ENCODE measurements around the gene LCK. TPM values are rescaled to one million over a fixed set of nuclear protein-coding genes. Genes with fewer than 3 reads are reported as not detected.
A peak's percentile ranks its signal among the peaks of the same experiment; 100 is the strongest.
"Not testable (repeated sequence)": the region's sequence is repeated elsewhere in the genome, so short reads cannot be mapped to it uniquely, and the experiment has no call there.

LCK gene
- total RNA-seq, 3 donors from 2014 or later (not counting 1 experiment from before 2014, with no cell fraction given) = 180 to 227 (median 215) TPM

DNA sequence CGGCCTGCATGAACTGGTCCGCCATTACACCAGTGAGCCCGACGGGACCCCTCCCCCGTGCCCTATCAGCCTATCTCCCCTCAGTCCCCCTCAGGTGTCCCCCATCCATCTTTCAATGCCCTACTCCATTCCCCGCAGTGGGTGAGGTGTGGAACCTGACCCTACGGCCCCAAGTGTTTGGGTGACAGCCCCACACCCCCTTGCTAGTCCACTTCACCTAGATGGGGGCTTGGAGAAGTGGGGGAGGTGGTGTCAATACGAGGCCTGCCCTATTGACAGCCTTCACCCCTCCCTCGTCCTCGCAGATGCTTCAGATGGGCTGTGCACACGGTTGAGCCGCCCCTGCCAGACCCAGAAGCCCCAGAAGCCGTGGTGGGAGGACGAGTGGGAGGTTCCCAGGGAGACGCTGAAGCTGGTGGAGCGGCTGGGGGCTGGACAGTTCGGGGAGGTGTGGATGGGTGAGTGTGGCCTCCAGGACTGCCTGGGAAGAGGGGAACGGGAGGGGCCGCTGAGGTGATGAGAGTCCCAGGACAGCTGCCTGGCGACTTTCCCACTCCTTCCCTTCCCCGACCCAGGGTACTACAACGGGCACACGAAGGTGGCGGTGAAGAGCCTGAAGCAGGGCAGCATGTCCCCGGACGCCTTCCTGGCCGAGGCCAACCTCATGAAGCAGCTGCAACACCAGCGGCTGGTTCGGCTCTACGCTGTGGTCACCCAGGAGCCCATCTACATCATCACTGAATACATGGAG lies 25.1 kb downstream of the LCK start:
- H3K4me3 Mint-ChIP-seq = no peak overlapping the region
- intact Hi-C loops (cut with micrococcal nuclease) = no loop called here
- ATAC-seq (no peak), DNase-seq (no peak)
- peaks cover 38 to 39% of the 10 kb centered on the region in 2 donors for H3K4me1 Mint-ChIP-seq
- TF ChIP-seq, protein P1, sequence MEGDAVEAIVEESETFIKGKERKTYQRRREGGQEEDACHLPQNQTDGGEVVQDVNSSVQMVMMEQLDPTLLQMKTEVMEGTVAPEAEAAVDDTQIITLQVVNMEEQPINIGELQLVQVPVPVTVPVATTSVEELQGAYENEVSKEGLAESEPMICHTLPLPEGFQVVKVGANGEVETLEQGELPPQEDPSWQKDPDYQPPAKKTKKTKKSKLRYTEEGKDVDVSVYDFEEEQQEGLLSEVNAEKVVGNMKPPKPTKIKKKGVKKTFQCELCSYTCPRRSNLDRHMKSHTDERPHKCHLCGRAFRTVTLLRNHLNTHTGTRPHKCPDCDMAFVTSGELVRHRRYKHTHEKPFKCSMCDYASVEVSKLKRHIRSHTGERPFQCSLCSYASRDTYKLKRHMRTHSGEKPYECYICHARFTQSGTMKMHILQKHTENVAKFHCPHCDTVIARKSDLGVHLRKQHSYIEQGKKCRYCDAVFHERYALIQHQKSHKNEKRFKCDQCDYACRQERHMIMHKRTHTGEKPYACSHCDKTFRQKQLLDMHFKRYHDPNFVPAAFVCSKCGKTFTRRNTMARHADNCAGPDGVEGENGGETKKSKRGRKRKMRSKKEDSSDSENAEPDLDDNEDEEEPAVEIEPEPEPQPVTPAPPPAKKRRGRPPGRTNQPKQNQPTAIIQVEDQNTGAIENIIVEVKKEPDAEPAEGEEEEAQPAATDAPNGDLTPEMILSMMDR (IDR thresholded peaks at IDR 0.05) = no peak
- Histone ChIP-seq H3K4me3 (ENCODE audit: low read length) (no peak overlapping the region), H3K27me3 (ENCODE audit: control insufficient read depth, insufficient read depth, low read length) (no peaks in the 10 kb centered on the region), H3K36me3 (ENCODE audit: control insufficient read depth, insufficient read depth, low read length) (peaks cover 66% of the 10 kb centered on the region), H3K27ac (ENCODE audit: low read length) (no peak overlapping the region), H3K4me1 (ENCODE audit: control insufficient read depth, insufficient read depth, low read length) (peaks cover 42% of the 10 kb centered on the region), H3K9me3 (ENCODE audit: control insufficient read depth, insufficient read depth, low read length) (no peaks in the 10 kb centered on the region)
- H3K27ac Mint-ChIP-seq = peak overlapping the region in 1 of 2 donors; percentile 70
- H3K9me3 Mint-ChIP-seq = no peaks in the 10 kb centered on the region
- H3K36me3 Mint-ChIP-seq = peaks cover 12% of the 10 kb centered on the region
- WGBS (ENCODE audit: insufficient coverage) = 95% methylated on average over 28 of the region's 30 CpGs
- no peaks in the 10 kb centered on the region for H3K27me3 Mint-ChIP-seq (ENCODE audit: low read depth in 2 of 2)

DNA sequence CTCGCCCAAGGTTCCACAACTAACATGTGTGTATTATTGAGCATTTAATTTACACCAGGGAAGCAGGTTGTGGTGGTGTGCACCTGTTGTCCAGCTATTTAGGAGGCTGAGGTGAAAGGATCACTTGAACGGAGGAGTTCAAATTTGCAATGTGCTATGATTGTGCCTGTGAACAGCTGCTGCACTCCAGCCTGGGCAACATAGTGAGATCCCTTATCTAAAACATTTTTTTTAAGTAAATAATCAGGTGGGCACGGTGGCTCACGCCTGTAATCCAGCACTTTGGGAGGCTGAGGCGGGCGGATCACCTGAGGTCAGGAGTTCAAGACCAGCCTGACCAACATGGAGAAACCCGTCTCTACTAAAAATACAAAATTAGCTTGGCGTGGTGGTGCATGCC lies 33.7 kb downstream of the LCK start:
- H3K4me3 ChIP-seq (ENCODE audit: low read length); H3K36me3 Mint-ChIP-seq; H3K27me3 Mint-ChIP-seq (ENCODE audit: low read depth in 2 of 2); H3K4me1 ChIP-seq (ENCODE audit: control insufficient read depth, insufficient read depth, low read length); H3K9me3 ChIP-seq (ENCODE audit: control insufficient read depth, insufficient read depth, low read length); H3K27ac Mint-ChIP-seq; H3K4me3 Mint-ChIP-seq; H3K27ac ChIP-seq (ENCODE audit: low read length); ATAC-seq; DNase-seq; H3K27me3 ChIP-seq (ENCODE audit: control insufficient read depth, insufficient read depth, low read length); intact Hi-C loops (cut with micrococcal nuclease); H3K4me1 Mint-ChIP-seq; H3K9me3 Mint-ChIP-seq: not testable (repeated sequence)
- H3K36me3 ChIP-seq (ENCODE audit: control insufficient read depth, insufficient read depth, low read length) = peaks cover 42% of the 10 kb centered on the region
- 97% methylated on average over 8 of the region's 8 CpGs for WGBS (ENCODE audit: insufficient coverage)

DNA sequence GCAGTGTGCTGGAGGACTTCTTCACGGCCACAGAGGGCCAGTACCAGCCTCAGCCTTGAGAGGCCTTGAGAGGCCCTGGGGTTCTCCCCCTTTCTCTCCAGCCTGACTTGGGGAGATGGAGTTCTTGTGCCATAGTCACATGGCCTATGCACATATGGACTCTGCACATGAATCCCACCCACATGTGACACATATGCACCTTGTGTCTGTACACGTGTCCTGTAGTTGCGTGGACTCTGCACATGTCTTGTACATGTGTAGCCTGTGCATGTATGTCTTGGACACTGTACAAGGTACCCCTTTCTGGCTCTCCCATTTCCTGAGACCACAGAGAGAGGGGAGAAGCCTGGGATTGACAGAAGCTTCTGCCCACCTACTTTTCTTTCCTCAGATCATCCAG lies 34.6 kb downstream of the LCK start:
- no peaks in the 10 kb centered on the region for H3K4me1 ChIP-seq (ENCODE audit: control insufficient read depth, insufficient read depth, low read length)
- no peaks in the 10 kb centered on the region for H3K4me1 Mint-ChIP-seq
- no peak overlapping the region for H3K4me3 ChIP-seq (ENCODE audit: low read length)
- intact Hi-C loops (cut with micrococcal nuclease) = no loop called here
- H3K4me3 Mint-ChIP-seq = no peak overlapping the region
- ATAC-seq = peak in 1 of 3 donors; percentile 17
- no peak overlapping the region for H3K27ac Mint-ChIP-seq
- 98% methylated on average over 3 of the region's 3 CpGs for WGBS (ENCODE audit: insufficient coverage)
- H3K36me3 Mint-ChIP-seq = no peaks in the 10 kb centered on the region
- peaks cover 34% of the 10 kb centered on the region for H3K36me3 ChIP-seq (ENCODE audit: control insufficient read depth, insufficient read depth, low read length)
- H3K27ac ChIP-seq (ENCODE audit: low read length) = no peak overlapping the region
- H3K27me3 Mint-ChIP-seq (ENCODE audit: low read depth in 2 of 2) = no peaks in the 10 kb centered on the region
- H3K27me3 ChIP-seq (ENCODE audit: control insufficient read depth, insufficient read depth, low read length) = no peaks in the 10 kb centered on the region
- H3K9me3 Mint-ChIP-seq = no peaks in the 10 kb centered on the region
- no peaks in the 10 kb centered on the region for H3K9me3 ChIP-seq (ENCODE audit: control insufficient read depth, insufficient read depth, low read length)
- TF ChIP-seq, protein P1 (IDR thresholded peaks at IDR 0.05) = no peak
- no peak for DNase-seq

DNA sequence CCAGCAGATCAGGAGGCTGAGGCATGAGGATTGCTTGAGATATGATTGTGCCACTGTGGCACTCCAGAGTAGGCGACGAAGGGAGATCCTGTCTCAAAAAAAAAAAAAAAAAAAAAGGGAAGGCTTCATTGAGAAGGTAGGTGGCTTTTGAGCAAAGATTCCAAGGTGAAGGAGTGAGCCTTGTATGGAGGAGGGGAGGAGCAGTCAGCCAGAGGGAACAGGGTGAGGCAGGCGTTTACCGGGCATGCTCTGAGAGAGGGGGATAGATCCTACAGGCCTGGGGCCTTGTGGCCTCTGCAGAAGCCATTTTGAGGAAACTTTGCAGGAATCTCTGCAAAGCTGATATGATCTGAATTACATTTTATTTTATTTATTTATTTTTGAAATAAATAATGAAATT lies 35.7 kb downstream of the LCK start:
- H3K36me3 Mint-ChIP-seq = no peaks in the 10 kb centered on the region
- no peak overlapping the region for H3K27ac ChIP-seq (ENCODE audit: low read length)
- DNase-seq (no peak), ATAC-seq (no peak)
- intact Hi-C loops (cut with micrococcal nuclease) = no loop called here
- peaks cover 24% of the 10 kb centered on the region for H3K36me3 ChIP-seq (ENCODE audit: control insufficient read depth, insufficient read depth, low read length)
- no peak overlapping the region for H3K4me3 Mint-ChIP-seq
- TF ChIP-seq, protein P1 (IDR thresholded peaks at IDR 0.05) = no peak
- WGBS (ENCODE audit: insufficient coverage) = 98% methylated on average over 4 of the region's 4 CpGs
- peaks cover 10% of the 10 kb centered on the region for H3K4me1 ChIP-seq (ENCODE audit: control insufficient read depth, insufficient read depth, low read length)
- H3K27me3 Mint-ChIP-seq (ENCODE audit: low read depth in 2 of 2) = no peaks in the 10 kb centered on the region
- peaks cover 5 to 7% of the 10 kb centered on the region in 2 donors for H3K4me1 Mint-ChIP-seq
- no peak overlapping the region for H3K4me3 ChIP-seq (ENCODE audit: low read length)
- no peaks in the 10 kb centered on the region for H3K9me3 ChIP-seq (ENCODE audit: control insufficient read depth, insufficient read depth, low read length)
- peak overlapping the region in 1 of 2 donors; percentile 59 for H3K27ac Mint-ChIP-seq
- no peaks in the 10 kb centered on the region for H3K9me3 Mint-ChIP-seq
- H3K27me3 ChIP-seq (ENCODE audit: control insufficient read depth, insufficient read depth, low read length) = no peaks in the 10 kb centered on the region
